Uterus (tissue), 4 donors: ENCODE measurements around the gene NLRP7. TPM values are rescaled to one million over a fixed set of nuclear protein-coding genes. Genes with fewer than 3 reads are reported as not detected.
"Not testable (repeated sequence)": the region's sequence is repeated elsewhere in the genome, so short reads cannot be mapped to it uniquely, and the experiment has no call there.

Source experiments
- DNase-seq, 2 donors: peaks; one replicate each; pipeline ENCODE4 v3.0.0-alpha.2; 2019 to 2020
- H3K27ac ChIP-seq, 2 donors: fragments of 200-600 bp; sonication (generic); 1 replicate in 1 of 2; 2 replicates in 1 of 2; pipeline ENCODE4 v1.5.1; 2016 to 2018
- H3K27me3 ChIP-seq, 2 donors: fragments of 200-600 bp; sonication (generic); one replicate each; pipeline ENCODE4 v1.5.1; 2018 to 2019; ENCODE audit warnings: control low read depth in 1 of 2
- H3K36me3 ChIP-seq, 2 donors: fragments of 200-600 bp; sonication (generic); one replicate each; pipeline ENCODE4 v1.5.1; 2019; ENCODE audit warnings: control low read depth in 1 of 2
- H3K4me1 ChIP-seq, 2 donors: fragments of 200-600 bp; sonication (generic); one replicate each; pipeline ENCODE4 v1.5.1; 2018 to 2019; ENCODE audit warnings: control low read depth in 1 of 2
- H3K4me3 ChIP-seq, 2 donors: fragments of 200-600 bp; sonication (generic); 1 replicate in 1 of 2; 2 replicates in 1 of 2; pipeline ENCODE4 v1.5.1; 2018 to 2019; ENCODE audit warnings: mild to moderate bottlenecking in 1 of 2
- H3K9me3 ChIP-seq, 2 donors: fragments of 200-600 bp; sonication (generic); one replicate each; pipeline ENCODE4 v1.5.1; 2019; ENCODE audit warnings: control low read depth in 1 of 2
- POLR2A ChIP-seq, 2 donors: fragments of 450-650 bp; IDR thresholded peaks; one replicate each; pipeline ENCODE4 v1.6.1; 2016; ENCODE audit warnings: antibody characterized with exemption in 2 of 2, mild to moderate bottlenecking in 1 of 2, moderate library complexity in 1 of 2
- intact Hi-C: fragments of 100-400 bp; cut with DNase I; formaldehyde crosslinking; loops from one replicate; pipeline ENCODE4 v1.15.1; 2023; ENCODE audit warnings: low total_unique reads
- total RNA-seq, 4 donors: library from RNA; depleted of rRNA in 3 of 4; stranded (reverse); fragments of >200 nt in 3 of 4; gene quantifications; one replicate each; pipeline versions ENCODE4 v1.1.0 to v1.2.4, GENCODE V29; 2014 to 2023
- TF ChIP-seq, protein P1 (sequence below), 4 experiments: fragments of 200-600 bp in 2 of 4; fragments of 450-650 bp in 2 of 4; sonication (generic) in 2 of 4; IDR thresholded peaks; one replicate each; pipeline ENCODE4 v1.5.1; 2016 to 2019; ENCODE audit warnings: antibody characterized with exemption in 4 of 4, mild to moderate bottlenecking in 2 of 4, moderate library complexity in 1 of 4
- donor health status: DM: yes; HTN: yes; CAD: no.

The NLRP7 gene
- total RNA-seq, 4 donors from 2014 or later, result 1.4 TPM; not detected in 3

DNA sequence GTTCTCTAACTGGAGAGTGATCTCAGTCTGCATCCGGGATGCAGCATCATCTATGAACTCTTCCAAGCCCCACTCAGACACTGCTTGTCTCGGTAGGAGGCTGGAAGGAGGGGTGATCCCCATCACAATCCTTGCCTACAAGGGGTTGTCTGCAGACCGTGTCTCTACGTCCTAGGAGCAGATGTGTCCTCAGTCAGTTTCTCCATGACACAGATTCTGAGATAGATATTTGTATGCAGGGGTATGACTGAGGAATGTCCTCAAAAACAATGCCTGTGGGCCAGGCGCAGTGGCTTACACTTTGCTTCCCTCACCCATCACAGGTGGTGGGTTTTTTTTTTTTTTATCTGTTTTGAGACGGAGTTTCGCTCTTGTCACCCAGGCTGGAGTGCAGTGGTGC is 40.5 kb downstream of the NLRP7 start:
- no peak overlapping the region for H3K4me3 ChIP-seq
- no peak for TF ChIP-seq POLR2A (IDR thresholded peaks at IDR 0.05)
- TF ChIP-seq, protein P1, sequence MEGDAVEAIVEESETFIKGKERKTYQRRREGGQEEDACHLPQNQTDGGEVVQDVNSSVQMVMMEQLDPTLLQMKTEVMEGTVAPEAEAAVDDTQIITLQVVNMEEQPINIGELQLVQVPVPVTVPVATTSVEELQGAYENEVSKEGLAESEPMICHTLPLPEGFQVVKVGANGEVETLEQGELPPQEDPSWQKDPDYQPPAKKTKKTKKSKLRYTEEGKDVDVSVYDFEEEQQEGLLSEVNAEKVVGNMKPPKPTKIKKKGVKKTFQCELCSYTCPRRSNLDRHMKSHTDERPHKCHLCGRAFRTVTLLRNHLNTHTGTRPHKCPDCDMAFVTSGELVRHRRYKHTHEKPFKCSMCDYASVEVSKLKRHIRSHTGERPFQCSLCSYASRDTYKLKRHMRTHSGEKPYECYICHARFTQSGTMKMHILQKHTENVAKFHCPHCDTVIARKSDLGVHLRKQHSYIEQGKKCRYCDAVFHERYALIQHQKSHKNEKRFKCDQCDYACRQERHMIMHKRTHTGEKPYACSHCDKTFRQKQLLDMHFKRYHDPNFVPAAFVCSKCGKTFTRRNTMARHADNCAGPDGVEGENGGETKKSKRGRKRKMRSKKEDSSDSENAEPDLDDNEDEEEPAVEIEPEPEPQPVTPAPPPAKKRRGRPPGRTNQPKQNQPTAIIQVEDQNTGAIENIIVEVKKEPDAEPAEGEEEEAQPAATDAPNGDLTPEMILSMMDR (IDR thresholded peaks at IDR 0.05), result no peak
- no peak for DNase-seq
- no peaks in the 10 kb centered on the region for H3K9me3 ChIP-seq
- no peaks in the 10 kb centered on the region for H3K4me1 ChIP-seq
- intact Hi-C loops, result no loop called here
- H3K27ac ChIP-seq, result no peak overlapping the region
- H3K27me3 ChIP-seq, result no peaks in the 10 kb centered on the region
- H3K36me3 ChIP-seq, result no peaks in the 10 kb centered on the region

DNA sequence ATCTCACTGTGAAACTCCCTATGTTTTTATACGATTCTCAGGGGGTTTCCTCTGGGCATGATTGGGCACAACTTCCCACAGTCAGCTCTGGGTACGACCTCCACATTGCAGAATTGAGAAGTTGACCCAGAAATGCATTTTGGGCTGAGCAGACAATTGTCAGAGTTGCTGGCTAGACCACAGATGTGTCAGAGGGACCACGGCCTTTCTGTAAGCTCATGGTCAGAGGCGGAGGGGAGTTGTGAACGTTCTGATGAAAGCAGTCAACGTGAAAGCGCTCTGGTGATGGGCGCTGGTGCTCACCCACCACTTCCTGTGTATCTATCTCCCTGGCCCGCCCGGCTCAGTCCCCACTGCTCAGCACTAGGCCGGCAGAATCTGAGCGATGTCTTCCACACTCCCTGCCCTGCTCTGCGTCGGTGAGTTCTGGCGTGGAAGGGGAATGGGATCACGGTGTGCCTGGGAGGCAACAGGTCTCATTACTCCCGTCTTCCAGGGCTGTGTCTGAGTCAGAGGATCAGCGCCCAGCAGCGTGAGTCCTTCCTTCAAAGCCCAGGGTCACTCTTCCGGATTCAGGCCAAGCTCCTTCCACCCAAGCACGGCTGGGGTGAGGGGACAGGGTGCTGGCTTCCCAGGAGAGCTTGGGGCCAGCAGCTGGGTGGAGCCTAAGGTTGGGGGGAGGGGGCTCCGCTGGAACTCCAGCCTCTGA is 41.4 kb downstream of the NLRP7 start, which contains the start of gene NCR1:
NCR1 (plus strand) TSS at position 346 of the 709 bp plus-strand sequence; CDS start at position 386, 40 bp downstream.
- DNase-seq, result no peak
- no peaks in the 10 kb centered on the region for H3K4me1 ChIP-seq
- intact Hi-C loops, result no loop called here
- H3K27ac ChIP-seq, result no peak within 1 kb of the TSS
- H3K4me3 ChIP-seq, result no peak within 1 kb of the TSS
- H3K27me3 ChIP-seq, result no peaks in the 10 kb centered on the region
- TF ChIP-seq POLR2A (IDR thresholded peaks at IDR 0.05), result no peak
- TF ChIP-seq, protein P1 (IDR thresholded peaks at IDR 0.05), result no peak
- no peaks in the 10 kb centered on the region for H3K36me3 ChIP-seq
- H3K9me3 ChIP-seq, result no peaks in the 10 kb centered on the region

DNA sequence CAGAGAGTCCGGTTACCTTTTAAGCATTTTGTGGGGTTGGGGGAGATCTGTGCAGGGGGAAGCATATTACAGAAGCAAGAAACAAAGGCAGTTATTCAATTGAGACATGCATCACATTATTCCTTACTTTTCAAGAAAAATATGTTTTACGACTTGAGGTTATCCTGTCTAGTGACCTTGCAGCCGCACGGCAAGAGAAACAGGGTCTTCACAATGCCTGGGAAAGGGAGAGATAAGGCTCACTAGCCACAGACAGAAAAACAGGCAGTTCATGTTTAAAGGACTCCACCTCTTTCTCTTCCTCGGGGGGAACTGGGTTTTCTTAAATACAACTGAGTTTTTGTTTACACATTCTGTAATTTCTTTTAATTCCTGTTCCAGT is 41.9 kb downstream of the NLRP7 start:
- Histone ChIP-seq H3K4me3 (no peak overlapping the region), H3K9me3 (no peaks in the 10 kb centered on the region), H3K27ac (no peak overlapping the region), H3K4me1 (no peaks in the 10 kb centered on the region), H3K36me3 (no peaks in the 10 kb centered on the region), H3K27me3 (no peaks in the 10 kb centered on the region)
- intact Hi-C loops, result no loop called here
- no peak for DNase-seq
- TF ChIP-seq, protein P1 (IDR thresholded peaks at IDR 0.05), result no peak
- no peak for TF ChIP-seq POLR2A (IDR thresholded peaks at IDR 0.05)

DNA sequence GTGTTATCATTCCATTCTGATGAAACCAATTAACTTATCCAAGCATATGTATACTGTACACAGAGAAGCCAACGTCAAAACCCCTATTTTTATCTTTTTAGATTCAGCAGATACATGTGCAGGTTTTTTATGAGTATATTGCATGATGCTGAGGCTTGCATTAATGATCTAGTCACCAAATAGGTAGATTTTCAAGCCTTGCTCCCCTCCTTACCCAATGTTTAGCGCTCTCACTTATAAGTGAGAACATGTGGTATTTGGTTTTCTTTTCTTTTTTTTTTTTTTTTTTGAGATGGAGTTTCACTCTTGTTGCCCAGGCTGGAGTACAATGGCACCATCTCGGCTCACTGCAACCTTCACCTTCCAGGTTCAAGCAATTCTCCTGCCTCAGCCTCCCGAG is 43.1 kb downstream of the NLRP7 start:
- H3K27ac ChIP-seq, H3K4me3 ChIP-seq, H3K4me1 ChIP-seq, H3K9me3 ChIP-seq, intact Hi-C loops, H3K36me3 ChIP-seq, H3K27me3 ChIP-seq, DNase-seq: not testable (repeated sequence)

DNA sequence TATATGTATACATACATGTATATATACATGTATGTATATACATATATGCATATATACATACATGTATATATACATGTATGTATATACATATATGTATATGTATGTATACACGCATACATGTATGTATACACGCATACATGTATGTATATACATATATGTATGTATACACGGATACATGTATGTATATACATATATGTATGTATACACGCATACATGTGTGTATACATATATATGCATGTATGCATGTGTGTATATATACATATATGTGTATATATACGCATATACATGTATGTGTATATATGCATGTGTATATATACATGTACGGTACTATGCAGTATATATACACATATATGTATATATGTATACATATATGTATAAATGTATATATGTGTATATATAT is 44.0 kb downstream of the NLRP7 start:
- DNase-seq, result no peak
- Histone ChIP-seq H3K9me3 (no peaks in the 10 kb centered on the region), H3K4me3 (no peak overlapping the region), H3K36me3 (no peaks in the 10 kb centered on the region), H3K4me1 (no peaks in the 10 kb centered on the region), H3K27ac (no peak overlapping the region), H3K27me3 (no peaks in the 10 kb centered on the region)
- TF ChIP-seq POLR2A (IDR thresholded peaks at IDR 0.05), result no peak
- intact Hi-C loops, result no loop called here

DNA sequence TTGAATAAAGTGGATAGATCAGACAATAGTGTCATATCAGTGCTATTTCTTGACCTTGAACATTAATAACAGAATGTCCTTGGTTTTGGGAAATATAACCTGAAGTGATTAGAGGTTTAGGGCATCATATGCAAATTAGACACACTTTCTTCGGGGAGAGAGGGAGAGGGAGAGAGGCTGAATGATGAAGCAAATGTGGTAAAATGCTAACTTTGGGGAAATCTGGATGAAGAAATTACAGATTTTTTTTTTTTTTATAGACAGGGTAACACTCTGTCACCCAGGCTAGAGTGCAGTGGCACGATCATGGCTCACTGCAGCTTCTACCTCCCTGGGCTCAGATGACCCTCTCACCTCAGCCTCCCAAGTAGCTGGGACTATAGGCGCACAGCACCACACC is 45.3 kb downstream of the NLRP7 start:
- TF ChIP-seq, protein P1 (IDR thresholded peaks at IDR 0.05), result no peak
- no peak for TF ChIP-seq POLR2A (IDR thresholded peaks at IDR 0.05)
- H3K27ac ChIP-seq, result no peak overlapping the region
- no peaks in the 10 kb centered on the region for H3K9me3 ChIP-seq
- no peaks in the 10 kb centered on the region for H3K4me1 ChIP-seq
- DNase-seq, result no peak
- H3K36me3 ChIP-seq, result no peaks in the 10 kb centered on the region
- H3K4me3 ChIP-seq, result no peak overlapping the region
- intact Hi-C loops, result no loop called here
- no peaks in the 10 kb centered on the region for H3K27me3 ChIP-seq

DNA sequence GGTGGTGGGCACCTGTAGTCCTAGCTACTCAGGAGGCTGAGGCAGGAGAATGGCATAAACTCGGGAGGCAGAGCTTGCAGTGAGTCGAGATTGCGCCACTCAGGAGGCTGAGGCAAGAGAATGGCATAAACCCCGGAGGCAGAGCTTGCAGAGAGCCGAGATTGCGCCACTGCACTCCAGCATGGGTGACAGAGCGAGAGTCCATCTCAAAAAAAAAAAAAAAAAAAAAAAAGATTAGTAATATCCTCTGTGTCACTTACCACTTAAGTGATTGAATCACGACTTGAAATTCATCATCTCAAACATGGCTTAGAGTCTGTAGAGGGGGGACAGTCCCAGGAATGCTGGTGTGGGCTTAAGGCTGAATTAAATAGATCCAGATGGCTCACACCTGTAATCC is 46.2 kb downstream of the NLRP7 start:
- H3K4me3 ChIP-seq, intact Hi-C loops, H3K36me3 ChIP-seq, H3K27me3 ChIP-seq, H3K9me3 ChIP-seq, H3K27ac ChIP-seq, H3K4me1 ChIP-seq, DNase-seq: not testable (repeated sequence)

DNA sequence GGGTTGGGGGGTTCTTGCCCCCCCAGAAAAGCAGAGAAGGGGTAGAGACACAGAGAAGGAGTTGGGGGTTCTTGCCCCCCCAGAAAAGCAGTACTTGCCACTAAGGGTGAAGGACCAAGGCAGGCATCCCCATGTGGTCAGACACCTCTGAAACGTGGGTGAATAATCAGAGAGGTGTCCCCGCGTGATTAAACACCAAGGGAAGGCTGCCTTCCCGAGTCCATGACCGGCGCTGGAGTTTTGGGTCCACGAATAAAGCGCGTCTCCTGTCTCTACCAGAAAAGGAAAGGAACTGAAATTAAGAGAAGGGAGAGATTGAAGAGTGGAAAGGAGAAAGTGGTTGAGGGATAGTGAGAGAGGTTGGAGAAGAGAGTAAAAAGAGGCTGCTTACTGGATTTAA is 47.7 kb downstream of the NLRP7 start:
- H3K4me1 ChIP-seq, H3K27ac ChIP-seq, H3K9me3 ChIP-seq, H3K27me3 ChIP-seq, DNase-seq, H3K4me3 ChIP-seq, H3K36me3 ChIP-seq, intact Hi-C loops: not testable (repeated sequence)

DNA sequence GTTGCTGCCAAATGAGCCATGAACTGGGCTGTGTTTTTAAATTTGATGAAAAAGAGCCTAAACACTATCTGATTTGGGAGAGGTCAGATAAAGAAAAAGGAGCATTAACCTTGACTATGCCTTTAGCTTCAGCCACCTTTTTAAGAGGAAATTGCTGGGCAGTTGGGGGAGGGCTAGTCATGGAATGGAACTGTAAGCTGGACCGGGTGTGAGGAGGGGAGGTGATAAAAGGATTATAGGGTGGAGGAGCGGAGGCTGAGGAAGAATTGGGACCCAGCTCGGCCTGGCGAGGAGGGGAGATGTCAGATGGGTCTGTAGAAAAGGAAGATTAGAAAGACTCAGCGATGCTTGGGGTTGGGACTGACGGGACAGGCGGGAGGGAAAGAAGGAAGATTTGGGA is 48.6 kb downstream of the NLRP7 start:
- H3K36me3 ChIP-seq, H3K4me3 ChIP-seq, intact Hi-C loops, DNase-seq, H3K27me3 ChIP-seq, H3K27ac ChIP-seq, H3K4me1 ChIP-seq, H3K9me3 ChIP-seq: not testable (repeated sequence)
